Ureter (tissue), 1 donor: ENCODE data around the gene KIAA0930. TPM values are rescaled to one million over a fixed set of nuclear protein-coding genes. Genes with fewer than 3 reads are reported as not detected.
A peak's percentile ranks its signal among the peaks of the same experiment; 100 is the strongest.
"Not testable (repeated sequence)": the region's sequence is repeated elsewhere in the genome, so short reads cannot be mapped to it uniquely, and the experiment has no call there.

ENCODE experiments used
- DNase-seq: peaks from one replicate; pipeline ENCODE4 v3.0.0-alpha.2; 2020; ENCODE audit warnings: low spot score
- total RNA-seq: library from RNA; stranded (reverse); gene quantifications from one replicate; pipeline ENCODE4 v1.2.4, GENCODE V29; 2023
- donor health status: DM: yes; HTN: yes; CAD: no.

KIAA0930 gene
- 79.2 TPM for total RNA-seq

DNA sequence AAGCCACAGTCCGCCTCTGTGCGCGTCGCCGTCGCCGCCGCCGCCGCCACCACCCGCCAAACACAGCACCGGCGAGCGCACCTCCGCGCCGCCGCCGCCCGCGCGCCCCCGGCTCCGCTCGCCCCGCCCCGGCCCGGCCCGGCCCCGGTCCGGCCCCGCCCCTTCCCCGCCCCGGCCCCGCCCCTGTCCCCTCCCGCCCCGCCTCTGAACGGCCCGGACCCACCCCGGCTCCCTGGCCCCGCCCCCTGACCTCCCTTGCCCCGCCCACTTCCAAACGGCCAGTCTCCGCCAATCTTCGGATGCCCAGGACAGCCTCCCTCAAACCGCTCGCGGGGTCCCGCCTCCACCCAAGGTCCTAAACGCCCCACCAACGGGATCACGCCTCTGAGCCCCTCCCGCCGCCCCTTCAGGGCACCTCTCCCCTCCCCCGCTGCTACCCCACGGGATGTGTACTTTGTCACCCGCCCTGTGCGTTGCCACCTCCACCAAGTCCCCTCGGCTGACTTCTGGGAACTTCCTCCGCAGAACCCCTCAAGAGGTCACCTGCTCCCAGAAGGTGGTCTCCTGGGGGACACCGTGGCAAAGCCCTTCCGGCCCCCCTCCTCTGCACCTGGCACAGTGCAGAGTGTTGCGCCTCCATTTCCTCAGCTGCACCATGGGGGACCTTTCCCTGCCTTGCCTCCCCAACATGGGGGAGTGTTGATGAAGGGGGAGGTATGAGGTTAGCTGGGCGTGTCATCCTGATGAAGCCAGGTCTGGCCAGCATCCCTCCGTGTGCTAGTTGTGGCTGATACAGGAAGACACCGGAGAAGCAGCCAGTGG lies at the start of gene KIAA0930:
Gene KIAA0930 (minus strand): TSS at position 85 of the 822 bp plus-strand sequence. CDS start 191 bp downstream, outside the sequence.
- DNase-seq, result peak; percentile 86

DNA sequence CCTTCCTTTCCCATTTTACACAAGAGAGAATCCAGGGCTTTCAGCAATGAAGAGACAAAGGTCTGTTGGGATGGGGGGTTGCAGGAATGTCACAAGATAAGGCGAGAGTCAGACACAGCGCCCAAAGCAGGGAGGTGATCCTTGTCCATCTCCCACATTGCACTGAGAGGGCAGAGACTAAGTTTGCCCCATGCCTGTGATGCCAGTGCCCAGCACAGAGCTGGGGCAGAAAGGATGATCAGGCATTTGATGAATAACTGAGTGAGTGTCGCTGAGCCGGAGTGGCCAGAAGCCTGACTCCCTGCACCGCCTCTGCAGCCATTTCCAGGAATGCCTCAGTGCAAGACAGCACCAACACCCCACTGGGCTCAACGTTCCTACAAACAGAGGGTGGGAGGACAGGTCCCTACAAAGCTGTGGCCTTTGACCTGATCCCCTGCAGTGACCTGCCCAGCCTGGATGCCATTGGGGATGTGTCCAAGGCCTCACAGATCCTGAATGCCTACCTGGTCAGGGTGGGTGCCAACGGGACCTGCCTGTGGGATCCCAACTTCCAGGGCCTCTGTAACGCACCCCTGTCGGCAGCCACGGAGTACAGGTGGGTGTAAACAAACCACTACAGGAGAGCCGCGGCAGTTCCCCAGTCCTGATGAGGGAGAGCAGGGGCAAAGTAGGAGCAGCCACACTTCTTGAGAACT lies 46.3 kb upstream of the KIAA0930 start:
- no peak for DNase-seq

DNA sequence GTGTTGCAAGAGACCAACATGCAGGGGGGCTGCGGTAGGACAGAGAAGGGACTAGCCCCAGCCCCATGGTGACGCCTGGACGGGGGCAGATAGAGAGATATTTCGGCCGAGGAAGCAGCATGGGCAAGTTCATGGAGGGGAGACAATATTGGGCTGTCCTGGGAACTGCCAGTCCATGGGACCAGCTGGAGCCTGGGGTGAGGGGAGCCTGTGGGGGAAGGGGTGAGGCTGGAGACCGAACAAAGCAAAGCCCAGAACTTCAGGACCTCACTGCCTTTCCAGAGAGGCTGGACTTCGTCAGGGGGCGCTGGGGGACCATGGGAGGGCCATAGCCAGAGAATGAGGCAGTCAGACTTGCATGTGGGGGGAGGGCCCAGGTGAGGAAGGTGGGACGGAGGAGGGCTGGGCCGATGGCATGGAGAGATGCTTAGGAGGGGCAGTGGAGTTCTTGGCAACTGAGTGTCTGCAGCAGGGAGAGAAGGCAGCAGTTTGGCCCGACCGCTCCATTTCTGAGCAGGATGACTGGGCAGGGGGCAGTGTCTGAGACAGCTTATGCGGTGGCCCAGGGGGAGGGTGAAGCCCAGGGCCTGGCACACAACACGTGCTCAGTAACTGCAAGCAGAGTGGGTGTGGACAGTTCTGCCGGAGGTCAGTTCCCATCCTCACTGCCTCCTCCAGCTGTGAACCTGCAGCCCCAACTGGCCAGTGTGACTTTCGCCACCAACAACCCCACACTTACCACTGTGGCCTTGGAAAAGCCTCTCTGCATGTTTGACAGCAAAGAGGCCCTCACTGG lies 44.8 kb upstream of the KIAA0930 start:
- DNase-seq, result no peak

DNA sequence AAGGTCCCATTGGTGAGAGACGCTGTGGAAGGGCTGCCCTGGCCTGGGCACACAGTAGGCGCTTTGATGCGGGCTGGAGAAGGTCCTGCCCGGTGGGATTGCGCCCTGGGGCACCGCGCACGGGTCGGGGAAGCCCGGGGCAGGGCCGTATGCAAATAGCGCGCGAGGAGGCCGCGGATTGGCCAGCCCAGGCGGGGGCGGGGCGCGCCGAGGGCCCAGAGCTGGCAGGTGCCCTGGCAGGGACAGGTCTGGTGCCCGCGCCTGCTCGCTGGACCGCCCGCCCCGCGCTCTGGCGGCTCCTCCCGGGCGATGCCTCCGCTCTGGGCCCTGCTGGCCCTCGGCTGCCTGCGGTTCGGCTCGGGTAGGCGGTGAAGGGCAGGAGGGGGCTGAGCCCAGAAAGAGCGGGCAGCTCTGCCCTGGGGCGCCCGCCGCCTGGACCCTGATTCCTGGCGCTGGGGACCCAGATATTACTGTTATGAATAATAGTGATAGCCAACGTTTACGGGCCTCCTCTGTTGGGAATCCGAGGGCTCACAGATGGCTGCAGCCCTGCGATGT lies 44.1 kb upstream of the KIAA0930 start, which contains the start of gene UPK3A:
Gene UPK3A (plus strand): TSS at position 245 of the 558 bp plus-strand sequence. CDS start 65 bp downstream, at position 310.
- no peak for DNase-seq

GRCh38 chr22:45281010-45281409 lies 40.3 kb upstream of the KIAA0930 start:
- DNase-seq, result no peak

DNA sequence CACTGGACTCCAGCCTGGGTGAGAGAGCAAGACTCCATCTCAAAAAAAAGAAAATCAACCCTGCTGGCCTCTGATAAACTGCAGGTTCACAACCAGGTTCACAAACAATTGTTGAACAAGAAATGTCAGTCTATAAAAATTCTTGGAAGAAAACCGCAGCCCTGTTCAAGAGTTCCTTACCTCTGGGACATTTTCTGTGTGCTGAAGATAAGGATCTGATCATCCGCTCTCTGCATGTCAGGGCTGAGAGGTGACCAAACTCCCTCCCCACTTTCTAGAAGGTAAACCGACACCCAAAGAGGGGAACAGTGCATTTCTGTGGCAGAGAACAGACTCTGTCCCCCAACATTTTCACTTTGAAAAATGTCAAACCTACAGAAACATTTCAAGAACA lies 39.9 kb upstream of the KIAA0930 start:
- no peak for DNase-seq

- DNase-seq, result no peak
These were observed 37.4 kb upstream of the KIAA0930 start for GRCh38 chr22:45278125-45278524.

GRCh38 chr22:45277720-45278119 lies 37.0 kb upstream of the KIAA0930 start:
- not testable (repeated sequence) for DNase-seq

DNA sequence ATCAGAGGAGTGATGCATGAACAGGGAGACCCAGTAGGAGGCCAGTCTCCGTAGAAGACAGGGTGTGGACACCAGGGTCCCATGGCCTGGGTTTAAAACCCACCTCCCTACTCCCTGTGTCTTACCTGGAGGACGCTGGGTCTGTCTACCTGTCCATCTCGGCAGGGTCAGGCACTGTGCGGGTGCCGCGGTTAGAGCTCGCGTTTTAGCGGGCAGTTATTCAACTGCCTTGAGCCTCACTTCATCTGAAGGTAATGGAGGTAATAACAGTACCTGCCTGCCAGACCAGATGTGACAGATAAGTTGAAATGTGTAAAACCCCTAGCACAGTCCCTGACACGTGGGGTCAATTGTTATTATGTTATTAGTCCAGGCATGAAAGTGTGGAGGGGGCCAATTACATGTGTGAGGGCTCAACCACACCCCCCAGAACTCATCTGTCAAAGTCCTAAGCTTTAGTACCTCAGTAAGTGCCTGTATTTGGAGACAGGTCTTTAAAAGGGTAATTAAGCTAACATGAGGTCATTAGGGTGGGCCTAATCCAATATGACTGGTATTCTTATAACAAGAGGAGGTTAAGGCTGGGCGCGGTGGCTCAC lies 35.9 kb upstream of the KIAA0930 start:
- no peak for DNase-seq

- no peak for DNase-seq
These were observed 32.9 kb upstream of the KIAA0930 start for GRCh38 chr22:45273452-45274075.

GRCh38 chr22:45272498-45272897 lies 31.8 kb upstream of the KIAA0930 start:
- no peak for DNase-seq

DNA sequence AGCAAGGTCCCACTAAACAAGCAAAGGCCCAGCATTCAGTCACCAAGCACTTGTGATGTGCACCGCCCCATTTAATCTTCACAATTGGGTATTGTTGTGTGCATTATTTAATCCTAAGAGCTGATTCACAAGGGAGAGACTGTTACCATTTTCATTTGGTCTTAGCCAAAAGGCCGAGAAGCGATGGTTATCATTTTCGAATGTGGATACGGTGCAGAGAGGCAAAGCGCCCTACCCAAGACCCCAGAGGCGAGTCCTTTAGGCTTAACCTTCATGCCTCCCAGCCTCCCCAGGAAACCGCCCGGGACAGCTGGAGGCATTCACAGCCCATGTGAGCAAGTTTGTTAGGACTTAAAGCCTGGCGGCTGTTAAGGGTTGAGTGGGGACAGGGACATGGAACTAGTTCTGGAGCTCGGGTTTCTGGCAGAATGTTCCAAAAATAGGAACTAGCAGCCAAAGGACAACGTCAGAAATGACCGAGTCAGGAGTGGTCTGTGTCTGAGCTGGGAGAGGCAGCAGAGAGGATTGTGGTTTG lies 31.0 kb upstream of the KIAA0930 start:
- no peak for DNase-seq

DNA sequence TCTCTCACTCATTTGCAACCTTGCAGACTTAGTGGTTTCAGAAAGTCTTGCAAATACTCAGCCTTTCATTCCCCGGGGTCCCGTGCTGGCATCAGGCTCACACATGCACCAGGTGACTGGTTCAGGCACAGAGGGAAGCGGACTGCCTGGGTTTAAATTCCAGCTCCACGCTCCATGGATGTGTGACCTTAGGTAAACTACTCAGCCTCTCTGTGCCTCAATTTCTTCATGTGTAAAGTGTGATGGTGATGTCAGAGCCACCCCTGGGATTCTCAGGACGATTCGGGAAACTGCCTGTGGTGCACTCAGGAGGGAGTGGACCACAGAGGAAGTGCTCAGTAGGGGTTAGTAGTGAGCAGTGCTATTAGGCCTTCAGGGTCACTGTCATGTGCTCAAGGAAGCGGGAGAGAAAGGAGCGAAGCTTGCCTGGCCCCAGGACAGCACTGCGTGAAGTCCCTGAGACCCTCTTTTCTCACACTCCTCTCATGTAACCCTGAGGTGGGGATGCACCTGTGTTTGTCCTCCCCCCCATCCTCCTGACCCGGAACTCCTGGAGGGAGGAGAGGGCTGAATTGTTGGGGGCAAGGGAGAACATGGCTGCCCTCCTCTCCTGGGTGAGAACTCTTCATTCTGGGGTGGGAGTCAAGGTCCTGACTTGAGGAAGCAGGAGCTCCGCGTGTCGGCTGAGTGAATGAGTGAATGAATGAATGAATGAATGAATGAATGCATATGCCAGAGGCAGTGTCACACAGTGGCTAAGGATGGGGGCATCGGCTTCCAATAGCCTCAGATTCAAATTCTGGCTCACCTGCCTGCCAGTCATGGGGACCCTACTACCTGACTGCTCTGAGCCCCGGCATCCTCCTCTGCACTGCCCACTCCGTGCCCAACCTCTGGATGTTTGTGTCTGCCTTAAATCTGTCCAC lies 29.7 kb upstream of the KIAA0930 start:
- no peak for DNase-seq

DNA sequence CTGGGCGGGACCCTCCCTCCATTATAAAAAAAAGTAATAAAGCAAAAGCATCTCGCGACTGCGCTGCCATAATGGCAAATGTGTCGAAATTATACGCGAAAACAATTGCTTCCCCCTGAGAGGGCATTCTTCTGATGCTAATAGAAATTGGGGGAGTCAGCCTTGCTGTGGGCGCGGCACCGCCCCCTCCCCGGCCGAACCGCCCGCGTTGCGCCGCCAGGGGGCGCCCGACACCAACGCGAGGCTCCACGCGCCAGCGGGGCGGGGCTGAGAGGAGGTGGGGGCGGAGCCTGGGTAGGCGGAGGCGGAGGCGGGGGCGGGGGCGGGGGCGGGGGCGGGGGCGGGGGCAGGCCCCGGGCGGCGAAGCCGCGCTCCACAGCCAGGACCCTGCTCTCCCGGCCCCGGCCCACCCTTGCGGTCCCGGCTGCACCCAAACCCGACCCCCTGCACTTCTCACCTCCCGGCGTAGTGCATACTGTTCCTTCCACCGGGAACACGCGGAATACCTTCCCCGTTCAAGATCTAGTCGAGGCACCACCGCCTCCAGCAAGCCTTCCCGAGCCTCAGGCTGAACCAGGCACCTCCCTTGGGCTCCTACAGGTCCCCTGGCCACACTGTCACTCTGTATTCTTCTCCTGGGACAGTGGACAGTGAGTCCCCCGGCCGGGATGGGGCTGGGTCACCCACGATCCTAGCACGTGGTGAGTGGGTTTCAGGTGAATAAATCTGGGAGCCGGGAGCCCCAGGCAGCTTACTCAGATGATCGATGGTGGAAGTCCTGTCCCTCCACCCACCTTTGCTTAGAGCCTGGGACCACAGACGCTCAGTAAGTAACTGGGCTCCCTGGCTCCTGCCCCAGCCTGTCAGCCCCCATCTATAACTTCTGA lies 28.5 kb upstream of the KIAA0930 start:
- peak; percentile 84 for DNase-seq

- no peak for DNase-seq
These were observed 27.7 kb upstream of the KIAA0930 start for GRCh38 chr22:45268167-45268957.

- no peak for DNase-seq
These were observed 24.8 kb upstream of the KIAA0930 start for GRCh38 chr22:45265535-45265934.

DNA sequence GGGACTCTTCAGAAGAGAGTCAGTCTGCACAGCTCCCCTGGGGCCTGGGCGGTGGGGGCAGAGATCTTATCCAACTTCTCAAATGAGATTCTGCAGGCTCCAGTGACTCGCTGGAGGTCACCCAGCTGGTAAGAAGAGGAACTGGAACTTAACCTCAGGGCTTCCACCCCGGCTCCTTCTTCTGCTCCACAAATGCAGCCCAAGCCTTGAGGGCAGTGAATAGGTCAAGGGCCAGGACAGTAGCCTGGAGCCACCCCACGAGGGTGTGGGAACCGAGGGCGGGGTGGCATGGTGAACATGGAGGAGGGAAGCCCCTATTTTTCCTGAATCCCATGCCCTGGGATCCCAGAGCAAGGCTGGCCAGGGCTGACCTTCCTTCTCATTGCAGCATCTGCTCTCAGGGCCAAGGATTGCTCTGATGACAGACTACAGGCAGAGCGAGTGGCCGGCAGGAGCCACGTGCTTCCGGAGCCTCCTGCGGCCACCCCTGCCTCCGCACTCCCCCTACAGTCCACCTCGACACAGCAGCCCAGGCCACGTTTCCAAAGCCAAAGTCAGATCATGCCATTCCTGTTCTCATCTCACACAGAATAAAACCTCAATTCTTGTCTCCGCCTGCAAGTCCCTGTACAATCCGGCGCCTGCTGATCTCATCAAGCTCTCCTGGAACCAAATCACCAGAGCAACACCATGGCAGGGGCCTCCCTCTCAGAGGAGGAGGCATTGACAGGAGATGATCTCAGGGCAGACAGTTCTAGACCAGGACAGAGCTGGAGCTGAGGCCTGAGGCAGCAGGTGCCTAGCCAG lies 23.0 kb upstream of the KIAA0930 start:
- DNase-seq, result peak; percentile 80
